ENCODE results near the gene MARCHF7.
"Not testable (repeated sequence)": the region's sequence is repeated elsewhere in the genome, so short reads cannot be mapped to it uniquely, and the experiment has no call there.

MARCHF7 gene, protein sequence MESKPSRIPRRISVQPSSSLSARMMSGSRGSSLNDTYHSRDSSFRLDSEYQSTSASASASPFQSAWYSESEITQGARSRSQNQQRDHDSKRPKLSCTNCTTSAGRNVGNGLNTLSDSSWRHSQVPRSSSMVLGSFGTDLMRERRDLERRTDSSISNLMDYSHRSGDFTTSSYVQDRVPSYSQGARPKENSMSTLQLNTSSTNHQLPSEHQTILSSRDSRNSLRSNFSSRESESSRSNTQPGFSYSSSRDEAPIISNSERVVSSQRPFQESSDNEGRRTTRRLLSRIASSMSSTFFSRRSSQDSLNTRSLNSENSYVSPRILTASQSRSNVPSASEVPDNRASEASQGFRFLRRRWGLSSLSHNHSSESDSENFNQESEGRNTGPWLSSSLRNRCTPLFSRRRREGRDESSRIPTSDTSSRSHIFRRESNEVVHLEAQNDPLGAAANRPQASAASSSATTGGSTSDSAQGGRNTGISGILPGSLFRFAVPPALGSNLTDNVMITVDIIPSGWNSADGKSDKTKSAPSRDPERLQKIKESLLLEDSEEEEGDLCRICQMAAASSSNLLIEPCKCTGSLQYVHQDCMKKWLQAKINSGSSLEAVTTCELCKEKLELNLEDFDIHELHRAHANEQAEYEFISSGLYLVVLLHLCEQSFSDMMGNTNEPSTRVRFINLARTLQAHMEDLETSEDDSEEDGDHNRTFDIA

GRCh38 chr2:159712143-159712928 is at the start of gene MARCHF7:
MARCHF7 (plus strand) TSS chr2:159712506; CDS start chr2:159729023, 16,517 bp downstream.
- peak; percentile 98 for DNase-seq

- not testable (repeated sequence) for DNase-seq
These were observed 44.9 kb upstream of the MARCHF7 start for GRCh38 chr2:159667423-159667822.

DNA sequence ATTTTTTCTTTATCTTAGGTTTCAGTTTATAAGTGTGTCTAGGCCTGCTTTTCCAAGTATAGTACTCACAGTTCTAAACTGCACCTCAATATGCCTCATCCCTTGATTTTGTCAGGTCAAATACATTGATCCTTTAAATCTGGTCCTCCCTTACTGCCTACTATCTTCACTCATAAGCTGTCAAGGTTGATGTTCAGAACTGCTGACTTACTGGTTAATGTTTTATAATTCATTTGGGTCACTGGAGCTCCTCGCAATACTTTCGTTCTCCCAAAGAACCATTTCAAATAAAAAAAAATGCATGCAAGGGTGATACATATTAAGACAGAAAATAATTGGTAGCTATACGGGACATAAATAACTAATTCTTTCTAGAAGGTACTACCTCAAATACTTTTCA is 41.3 kb upstream of the MARCHF7 start:
- no peak for DNase-seq

DNA sequence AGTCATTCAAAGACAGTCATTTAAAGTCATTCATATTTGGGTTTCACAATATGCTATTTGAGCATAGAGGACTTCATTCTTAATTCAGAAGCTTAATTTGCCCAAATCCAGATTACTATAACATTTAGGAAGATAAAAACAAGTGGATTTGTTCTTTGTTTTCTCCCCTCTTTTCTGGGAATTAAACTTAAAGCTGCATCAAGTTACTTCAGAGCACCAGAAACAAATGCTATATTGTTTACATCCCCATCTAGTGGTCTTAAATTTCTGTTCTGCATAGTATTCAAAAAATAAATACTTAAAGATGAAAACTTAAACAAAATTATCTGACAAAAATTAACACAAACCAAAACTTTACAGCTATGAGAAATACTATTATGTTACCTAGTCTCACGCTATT is 34.7 kb upstream of the MARCHF7 start:
- DNase-seq, result no peak

- no peak for DNase-seq
These were observed 31.6 kb upstream of the MARCHF7 start for GRCh38 chr2:159680692-159681091.

DNA sequence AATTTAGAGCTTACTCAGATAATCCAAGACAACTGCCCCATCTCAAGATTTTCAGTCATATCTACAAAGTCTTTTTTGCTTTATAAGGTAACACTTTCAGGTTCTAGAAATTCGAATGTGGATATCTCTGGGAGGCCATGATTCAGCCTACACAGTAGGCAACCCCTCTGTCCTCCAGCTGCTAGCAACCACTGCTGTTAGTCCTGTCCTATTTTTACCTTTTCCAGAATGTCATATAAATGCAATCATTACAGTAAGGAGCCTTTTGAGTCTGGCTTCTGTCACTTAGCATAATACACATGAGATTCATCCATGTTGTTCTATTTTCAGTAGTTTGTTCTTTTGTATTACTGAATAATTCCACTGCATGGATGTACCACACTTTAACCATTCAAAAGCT is 28.5 kb upstream of the MARCHF7 start:
- no peak for DNase-seq

DNA sequence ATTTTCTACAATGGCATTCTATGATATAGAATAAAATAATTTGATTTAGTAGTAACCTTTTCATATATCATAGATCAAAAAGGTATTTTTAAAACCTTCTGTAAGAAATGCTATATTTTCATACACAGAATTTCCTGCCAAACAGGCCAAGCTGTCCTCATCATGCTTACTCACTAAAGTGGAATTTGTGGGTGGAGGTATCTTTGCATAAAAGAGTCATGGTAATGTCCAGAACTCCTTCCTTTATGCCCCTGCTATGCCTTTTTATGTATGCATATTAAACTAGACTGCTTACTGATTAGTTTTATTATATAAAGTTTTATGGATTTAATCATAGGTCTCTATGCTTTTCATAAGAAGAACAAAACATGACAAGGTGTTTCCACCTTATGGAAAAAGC is 27.5 kb upstream of the MARCHF7 start:
- no peak for DNase-seq

DNA sequence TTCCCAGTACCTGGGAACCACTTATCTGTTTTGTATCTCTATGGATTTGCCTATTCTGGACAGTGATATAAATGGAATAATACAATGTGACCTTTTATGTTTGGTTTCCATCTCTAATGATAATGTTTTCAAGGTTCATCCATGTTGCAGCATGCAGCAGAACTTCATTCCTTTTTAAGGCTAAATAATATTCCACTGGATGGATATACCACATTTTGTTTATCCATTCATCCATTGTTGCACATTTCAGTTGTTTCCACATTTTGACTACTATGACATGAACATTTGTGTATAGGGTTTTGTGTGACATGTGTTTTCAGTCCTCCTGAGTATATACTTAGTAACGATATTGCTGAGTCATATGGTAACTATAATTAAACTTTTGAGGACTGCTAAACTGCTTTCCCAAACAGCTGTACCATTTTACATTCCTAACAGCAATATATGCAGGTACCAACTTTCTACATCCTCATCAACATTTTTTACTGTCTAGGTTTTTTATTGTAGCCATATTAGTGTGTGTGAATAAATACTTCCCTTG is 17.7 kb upstream of the MARCHF7 start:
- no peak for DNase-seq

- no peak for DNase-seq
These were observed 16.4 kb upstream of the MARCHF7 start for GRCh38 chr2:159695795-159696448.

- DNase-seq, result no peak
These were observed 8.8 kb upstream of the MARCHF7 start for GRCh38 chr2:159703491-159703890.

DNA sequence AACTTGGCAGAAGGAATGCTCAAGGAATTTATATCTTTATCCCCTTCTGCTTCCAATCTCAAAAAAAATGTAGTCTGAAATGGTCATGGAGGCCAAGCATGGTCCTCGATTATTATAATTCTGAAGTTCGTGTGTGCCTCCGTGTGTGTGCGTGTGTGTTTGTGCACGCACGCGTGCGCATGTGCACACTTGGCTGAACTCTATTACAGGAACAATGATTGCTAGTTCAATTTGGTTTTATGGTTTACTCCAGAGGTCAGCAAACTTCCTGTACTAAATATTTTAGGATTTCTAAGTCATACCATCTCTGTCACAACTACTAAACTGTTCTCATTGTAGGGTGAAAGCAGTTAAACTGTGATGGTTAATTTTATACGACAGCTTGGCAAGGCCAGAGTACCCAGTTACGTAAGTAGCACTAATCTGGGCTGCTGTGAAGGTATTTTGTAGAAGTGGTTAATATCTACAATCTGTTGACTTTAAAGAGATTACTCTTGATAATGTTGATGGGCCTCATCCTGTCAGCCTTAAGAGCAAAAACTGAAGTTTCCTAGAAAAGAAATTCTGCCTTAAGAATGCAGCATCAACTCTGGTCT is 5.8 kb upstream of the MARCHF7 start:
- no peak for DNase-seq

- no peak for DNase-seq
These were observed 4.1 kb upstream of the MARCHF7 start for GRCh38 chr2:159708066-159708760.

DNA sequence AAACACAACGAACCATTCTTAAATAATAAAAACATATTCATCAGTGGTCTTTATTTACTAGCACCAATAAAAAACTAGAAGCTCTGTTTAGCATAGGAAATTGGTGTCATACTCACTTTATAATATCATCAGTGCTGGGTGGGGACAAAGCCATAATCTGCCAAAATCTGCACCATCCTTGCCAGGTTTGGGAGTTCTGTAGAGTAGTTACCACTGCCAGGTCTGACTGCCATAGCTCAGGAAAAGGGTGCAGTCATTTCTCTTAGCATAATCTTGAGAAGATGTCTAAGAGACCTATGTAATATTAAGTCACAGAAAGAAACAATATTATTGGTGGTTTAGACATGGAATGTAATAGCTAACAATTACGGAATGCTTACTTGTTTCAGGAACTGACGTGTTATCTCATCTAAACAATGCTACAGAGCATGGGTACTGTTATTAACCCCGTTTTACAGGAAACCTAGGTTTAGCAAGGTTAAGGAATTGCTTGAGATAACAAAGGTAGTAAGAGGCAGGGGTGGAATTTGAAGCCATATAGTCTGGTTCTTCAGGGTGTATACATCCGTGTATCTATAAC is 1.6 kb upstream of the MARCHF7 start:
- DNase-seq, result no peak

- no peak for DNase-seq
These were observed 654 bp upstream of the MARCHF7 start for GRCh38 chr2:159711562-159712142.

DNA sequence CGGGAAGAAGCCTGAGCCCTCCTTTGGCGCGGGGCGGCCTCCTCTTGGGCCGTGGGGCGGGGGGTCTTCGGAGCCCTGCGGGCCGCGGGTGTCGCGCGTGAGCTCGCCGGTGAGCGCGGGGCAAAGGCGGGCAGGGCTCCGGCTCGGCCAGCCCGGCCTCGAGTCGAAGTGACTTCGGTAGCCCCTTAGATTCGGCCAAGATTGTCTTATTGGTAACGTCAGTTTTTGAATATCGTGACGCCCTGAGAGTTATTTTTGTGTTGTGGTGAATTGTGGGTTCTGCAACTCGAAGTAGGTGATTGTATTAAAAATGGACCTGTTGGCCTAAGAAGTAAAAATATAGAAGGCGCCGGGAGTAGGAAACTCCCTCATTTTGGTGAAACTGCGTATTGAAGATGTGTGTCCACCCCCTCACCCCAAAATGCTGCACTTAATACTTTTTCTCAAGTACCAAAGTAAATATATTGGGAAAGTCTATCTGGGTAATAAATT is 669 bp downstream of the MARCHF7 start:
- no peak for DNase-seq

DNA sequence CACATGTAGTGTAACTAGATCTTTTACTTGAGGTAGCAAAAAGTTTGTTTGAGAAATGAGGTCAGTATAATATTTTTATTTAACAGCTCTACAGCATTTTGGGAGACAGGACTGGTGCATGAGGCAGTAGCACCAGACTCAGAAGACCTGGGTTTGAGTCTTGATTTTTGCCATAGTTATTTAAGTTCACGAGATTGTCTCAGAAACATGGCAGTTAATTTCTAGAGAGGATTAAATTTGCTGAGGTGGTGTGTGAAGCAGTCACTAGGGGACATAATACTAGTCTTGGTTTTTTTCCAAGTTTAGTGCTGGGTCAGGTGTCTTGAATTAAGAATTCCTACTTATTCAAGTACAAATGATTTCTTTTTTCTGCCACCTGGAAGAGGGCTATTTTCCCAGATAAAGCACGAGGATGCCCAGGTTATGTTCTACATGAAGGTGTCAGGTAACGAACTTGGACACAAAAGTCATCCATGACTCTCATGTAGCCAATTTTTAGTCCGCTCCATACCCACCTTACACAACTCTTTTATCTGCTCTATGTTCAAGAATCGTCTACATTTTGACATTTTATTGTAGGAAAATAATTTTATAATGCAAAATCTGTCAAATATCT is 1.4 kb downstream of the MARCHF7 start:
- DNase-seq, result no peak

DNA sequence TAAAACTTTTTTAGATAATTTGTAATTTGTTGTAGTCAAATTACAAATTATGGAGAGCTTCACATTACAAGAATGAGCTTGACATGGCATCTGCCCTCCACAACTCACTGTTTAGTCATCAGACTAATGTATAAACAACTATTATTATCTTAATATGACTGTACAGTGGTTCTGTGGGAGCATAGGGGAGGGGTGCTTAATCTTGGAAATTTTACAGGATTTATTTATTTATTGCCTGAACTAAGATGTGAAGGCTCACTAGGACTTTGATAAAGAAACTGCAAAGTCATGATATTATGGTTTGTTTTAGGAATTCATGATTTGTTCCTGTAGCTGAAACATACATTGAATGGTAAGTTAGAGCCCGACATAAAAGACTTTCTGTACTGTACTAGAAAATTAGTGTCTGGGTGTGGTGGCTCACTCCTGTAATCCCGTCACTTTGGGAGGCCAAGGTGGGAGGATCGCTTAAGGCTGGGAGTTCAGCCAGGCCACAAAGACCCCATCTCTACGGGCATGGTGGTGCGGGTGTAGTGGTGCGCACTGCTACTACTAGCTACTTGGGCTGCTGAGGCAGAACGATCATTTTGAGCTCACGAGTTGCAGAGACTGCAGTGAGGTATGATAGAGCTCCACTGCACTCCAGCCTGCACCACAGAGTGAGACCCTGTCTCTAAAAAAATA is 2.1 kb downstream of the MARCHF7 start:
- DNase-seq, result no peak

DNA sequence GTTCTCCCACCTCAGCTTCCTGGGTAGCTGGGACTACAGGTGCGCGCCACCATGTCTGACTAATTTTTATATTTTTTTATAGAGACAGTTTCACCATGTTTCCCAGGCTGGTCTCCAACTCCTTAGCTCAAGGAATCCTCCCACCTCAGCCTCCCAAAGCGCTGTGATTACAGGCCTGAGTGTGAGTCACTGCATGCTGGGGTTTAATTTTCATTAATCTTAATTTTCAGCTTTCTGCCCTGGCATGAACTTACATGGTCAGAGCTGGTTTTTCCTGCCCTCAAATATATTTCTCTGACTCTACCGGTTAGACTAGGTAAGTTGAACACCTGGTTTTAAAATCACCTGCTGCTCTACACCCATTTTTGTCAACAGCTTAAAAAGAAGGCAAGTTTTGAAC is 3.1 kb downstream of the MARCHF7 start:
- DNase-seq, result no peak

- DNase-seq, result not testable (repeated sequence)
These were observed 4.1 kb downstream of the MARCHF7 start for GRCh38 chr2:159716409-159716808.

- DNase-seq, result no peak
These were observed 4.6 kb downstream of the MARCHF7 start for GRCh38 chr2:159716857-159717256.

All from stimulated activated CD4-positive, alpha-beta T cell treated with anti-CD3 and anti-CD28 coated beads, Interleukin-4, amount 100 ng/mL, for 24 hours (primary cell).